ENCODE data around the gene BUB1B.

Gene BUB1B

DNA sequence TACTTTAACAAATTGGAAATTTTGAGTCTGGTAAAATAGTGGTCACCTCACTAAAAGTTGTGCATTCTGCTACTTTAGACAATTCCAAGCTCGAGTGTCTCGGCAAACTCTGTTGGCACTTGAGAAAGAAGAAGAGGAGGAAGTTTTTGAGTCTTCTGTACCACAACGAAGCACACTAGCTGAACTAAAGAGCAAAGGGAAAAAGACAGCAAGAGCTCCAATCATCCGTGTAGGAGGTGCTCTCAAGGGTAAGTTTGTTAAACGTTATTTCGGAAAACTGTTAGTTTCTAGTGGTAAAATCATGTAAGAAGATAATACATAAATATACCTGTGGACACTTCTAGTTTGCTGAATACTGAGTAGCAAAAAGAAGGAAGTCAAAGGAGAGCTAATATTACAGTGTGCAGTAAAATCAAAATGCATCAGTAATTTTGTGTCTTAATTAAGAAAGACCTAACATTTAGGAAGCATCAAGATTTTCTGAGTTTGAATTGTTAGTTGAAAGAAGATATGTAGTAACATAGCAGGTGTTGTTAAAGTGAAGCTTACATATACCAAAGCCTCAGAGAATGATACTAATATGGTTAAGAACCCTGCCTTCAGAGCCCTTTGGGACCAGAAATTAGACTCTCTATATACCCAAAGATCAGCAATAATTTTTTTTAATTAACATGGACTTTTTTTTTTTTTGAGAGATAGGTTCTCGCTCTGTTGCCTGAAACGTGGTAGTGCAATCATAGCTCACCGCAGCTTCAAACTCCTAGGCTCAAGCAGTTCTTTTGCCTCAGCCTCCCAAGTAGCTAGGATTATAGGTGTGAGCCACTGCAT is 23.0 kb downstream of the BUB1B start:
- no peak for DNase-seq

DNA sequence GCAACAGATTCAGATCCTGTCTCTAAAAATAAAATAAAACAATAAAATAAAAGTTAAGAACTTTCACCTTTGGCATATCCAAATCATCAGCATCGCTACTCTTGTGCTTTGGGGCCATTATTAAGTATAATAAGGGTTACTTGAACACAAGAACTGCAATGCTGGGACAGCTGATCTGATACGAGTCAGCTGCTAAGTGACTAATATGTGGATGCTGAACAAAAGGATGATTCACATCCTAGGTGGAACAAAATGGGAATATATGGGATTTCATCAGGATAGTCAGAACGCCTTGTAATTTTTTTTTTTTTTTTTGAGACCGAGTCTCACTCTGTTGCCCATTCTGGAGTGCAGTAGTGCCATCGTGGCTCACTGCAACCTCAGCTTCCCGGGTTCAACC is 29.7 kb downstream of the BUB1B start:
- DNase-seq: no peak

DNA sequence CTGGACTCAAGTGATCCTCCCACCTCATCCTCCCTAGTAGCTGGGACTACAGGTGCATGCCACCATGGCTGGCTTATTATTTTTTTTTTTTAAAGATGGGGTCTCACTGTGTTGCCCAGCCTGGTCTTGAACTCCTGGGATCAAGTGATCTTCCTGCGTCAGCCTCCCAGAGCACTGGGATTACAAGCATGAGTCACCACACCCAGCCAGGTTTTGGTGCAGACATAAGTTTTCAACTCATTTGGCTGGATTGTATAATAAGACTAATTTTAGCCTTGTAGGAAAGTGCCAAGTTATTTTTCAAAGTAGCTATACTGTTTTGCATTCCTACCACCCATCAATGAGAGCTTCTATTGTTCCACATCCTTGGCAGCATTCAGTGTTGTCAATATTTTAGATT is 32.1 kb downstream of the BUB1B start:
- DNase-seq: no peak

DNA sequence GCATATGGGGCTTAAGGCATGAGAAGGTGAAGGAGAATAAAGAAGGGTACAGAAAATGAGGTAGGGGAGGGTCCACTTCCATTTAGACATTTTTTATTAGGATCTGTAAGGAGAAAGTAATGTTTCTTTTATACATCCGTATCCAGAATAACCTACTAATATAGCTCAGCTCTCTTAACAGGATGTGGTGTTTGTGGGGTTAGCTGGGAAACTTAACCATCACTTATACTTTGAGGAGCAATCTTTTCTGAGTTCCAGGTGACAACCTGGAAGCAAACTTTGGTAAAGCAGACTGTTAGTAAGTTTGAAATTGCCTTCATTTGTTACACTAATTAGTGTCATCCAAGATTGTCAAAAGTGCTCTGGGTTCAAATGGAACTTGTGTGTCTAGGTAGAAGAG is 36.6 kb downstream of the BUB1B start:
- no peak for DNase-seq

DNA sequence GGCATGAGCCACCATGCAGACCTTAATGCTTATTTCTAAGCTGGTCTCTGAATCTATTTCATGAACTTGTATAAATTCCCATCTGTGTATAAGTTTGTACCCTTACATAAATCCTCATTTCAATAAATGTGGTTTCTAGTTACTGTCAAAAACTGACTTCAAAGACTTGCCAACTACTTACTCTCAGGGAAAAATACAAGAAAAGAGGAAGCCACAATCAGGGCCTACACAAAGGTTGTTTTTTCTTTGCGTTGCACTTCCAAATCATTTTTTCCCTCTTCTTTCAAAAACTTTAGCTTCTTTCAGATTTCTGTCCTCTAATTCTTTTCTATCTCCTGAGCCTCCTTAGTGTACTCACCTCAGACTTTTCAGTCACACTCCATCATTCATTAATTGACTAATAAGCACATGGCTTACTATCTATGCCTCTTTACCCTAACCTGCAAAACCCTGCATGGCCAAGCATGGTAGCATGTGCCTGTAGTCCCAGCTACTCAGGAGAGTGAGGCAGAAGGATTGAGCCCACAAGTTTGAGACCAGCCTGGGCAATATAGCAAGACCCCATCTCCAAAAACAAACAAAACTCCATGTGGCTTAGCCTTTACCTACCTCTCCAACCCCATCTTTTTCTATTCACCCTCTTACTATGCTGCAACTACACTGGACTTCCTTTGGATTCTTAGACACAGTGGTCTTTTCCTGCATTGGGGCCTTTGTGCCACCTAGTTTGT is 37.7 kb downstream of the BUB1B start:
- no peak for DNase-seq

DNA sequence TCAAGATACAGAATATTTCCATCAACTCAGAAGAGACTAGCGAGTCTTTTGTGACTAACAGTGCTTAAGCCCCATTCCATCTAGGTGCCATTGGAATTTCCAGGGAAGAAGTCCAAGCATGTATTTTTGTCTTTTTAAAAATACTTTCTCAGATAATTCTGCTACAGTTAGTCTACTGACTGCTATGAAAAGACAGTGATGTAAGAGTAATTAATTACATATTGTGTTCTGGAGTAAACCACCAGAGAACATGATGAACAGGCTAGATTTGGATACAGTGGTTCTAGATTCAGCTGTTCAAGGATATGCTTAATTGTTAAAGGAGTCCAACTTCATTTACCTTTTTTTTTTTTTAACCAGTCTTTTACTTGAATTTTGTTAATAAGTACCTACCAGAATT is 43.2 kb downstream of the BUB1B start:
- no peak for DNase-seq

DNA sequence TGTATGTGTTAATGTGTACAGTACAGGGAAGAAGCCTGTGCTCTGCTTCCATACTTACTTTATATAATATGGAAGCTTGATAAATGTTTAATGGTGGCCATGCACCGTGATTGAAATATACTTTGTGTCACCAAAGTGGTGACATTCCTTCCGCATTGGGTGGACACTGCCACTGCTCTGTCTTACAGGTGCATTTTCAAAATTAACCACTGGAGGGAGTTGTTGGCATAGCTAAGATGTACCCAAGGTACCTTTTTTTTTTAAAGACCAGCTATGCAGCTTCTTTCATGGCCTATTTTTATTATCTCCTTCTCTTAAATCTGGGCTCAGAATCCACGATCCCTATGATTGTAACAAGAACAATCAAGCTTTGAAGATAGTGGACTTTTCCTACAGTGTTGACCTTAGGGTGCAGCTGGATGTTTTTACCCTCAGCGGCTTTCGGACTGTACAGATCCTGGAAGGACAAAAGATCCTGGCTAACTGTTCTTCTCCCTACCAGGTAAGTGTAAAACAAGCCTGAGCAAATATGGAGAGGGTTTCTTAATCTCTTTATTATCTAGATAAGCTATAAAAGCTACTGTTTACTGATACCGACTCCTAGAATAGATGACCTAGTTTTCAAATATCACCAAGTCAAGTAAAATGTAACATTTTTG is 56.4 kb downstream of the BUB1B start:
- DNase-seq: no peak

DNA sequence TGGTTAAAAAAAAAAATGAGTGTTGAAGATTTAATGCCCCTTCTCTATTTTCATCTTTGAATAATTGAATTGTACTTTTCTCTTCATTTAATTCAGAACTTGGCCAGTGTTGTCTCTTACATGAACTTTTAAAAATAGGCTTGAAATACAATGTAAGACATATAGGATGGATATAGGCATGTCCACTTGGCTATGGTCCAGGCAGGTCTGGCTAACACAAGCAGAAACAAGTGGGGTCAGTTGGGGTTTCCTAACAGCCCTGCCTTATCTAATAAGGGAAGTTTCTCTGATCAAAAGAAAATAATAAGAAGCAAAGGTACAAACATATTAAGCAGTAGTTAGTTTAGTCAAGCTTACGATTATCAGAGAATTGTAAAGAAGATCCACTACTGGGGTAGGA is 58.9 kb downstream of the BUB1B start:
- DNase-seq: no peak

DNA sequence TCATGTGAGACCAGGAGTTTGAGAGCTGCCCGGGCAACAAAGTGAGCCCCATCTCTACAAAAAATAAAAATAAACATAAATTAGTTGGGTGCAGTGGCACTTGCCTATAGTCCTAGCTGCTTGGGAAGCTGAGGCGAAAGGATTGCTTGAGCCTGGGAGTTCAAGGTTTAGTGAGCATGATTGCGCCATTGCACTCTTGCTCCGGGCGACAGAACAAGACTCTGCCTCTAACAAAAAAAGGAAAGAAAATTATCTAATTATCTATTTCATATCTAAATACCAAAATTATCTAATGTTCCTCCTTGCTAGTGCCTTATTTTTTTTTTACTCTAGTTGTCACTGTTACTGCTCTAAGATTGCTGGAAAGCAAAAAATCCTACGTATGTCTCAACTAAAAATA is 61.3 kb downstream of the BUB1B start:
- no peak for DNase-seq

DNA sequence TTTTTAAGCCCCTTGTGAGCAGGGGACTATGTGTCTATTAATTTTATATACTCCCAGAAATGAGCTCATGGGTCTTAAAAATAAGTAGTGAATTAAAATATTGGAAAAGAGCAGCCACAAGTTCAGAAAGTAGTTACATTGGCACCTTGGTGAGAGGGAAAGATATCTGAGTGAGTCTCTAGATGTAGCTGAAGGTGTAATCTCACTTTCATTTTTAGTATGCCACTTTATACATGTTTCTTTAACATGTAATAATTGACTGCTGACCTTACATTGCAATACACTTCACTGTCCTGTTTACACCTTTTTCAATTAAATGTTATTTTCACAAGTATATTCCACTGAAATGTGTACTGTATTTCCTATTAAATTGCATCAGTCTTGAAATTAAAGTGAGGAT is 65.9 kb downstream of the BUB1B start:
- DNase-seq: no peak

DNA sequence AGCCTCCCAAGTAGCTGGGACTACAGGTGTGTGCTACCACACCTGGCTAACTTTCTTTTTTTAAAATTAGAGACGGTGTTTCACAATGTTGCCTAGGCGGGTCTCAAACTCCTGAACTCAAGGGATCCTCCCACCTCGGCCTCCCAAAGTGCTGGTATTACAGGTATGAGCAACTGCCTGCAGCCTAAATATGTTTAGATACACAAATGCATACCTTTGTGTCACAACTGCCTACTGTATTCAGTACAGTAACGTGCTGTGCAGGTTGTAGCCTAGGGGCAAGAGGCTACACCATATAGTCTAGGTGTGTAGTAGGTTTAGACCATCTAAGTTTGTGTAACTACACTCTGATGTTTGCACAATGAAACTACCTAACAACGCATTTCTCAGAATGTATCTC is 68.4 kb downstream of the BUB1B start:
- no peak for DNase-seq

DNA sequence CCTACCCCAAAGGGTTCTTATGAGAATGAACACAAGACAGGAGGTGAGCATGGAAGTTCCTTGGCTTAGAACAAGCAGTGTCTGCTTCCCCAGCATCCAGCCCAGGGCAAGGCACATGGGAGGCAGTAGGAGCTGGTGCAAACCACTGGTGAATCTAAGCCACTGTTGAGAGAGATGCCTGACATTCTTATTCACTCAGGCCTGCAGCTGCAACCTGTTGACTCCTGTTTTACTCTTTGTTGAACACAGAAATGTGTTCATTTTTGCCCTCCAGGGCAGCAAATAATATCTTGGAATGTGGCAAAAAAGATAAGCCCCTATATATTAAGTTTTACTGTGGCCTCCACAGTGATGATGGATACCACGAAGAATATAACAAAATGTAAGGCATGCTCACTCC is 69.1 kb downstream of the BUB1B start:
- no peak for DNase-seq

DNA sequence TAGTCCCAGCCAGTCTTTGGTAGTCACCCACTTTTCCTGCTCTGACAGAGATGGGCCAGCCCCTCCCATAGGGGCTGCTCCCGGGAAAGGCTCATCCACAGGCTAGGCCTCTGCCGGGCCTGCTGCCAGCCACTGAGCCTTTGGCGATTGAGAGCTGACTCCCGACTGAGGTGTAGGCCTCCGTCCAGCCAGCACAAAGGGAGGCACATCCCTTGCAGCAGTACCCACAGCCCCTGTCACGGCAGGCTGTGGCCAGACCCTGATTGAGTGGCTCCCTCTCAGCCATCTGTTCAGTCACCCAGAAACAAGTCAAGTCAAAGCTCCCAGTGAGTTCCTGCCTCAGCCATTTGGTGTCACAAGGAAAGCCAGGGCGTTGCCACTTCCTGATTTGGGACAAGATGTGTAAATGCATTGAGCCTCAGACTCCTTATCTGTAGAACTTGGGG is 71.8 kb downstream of the BUB1B start:
- DNase-seq: no peak

DNA sequence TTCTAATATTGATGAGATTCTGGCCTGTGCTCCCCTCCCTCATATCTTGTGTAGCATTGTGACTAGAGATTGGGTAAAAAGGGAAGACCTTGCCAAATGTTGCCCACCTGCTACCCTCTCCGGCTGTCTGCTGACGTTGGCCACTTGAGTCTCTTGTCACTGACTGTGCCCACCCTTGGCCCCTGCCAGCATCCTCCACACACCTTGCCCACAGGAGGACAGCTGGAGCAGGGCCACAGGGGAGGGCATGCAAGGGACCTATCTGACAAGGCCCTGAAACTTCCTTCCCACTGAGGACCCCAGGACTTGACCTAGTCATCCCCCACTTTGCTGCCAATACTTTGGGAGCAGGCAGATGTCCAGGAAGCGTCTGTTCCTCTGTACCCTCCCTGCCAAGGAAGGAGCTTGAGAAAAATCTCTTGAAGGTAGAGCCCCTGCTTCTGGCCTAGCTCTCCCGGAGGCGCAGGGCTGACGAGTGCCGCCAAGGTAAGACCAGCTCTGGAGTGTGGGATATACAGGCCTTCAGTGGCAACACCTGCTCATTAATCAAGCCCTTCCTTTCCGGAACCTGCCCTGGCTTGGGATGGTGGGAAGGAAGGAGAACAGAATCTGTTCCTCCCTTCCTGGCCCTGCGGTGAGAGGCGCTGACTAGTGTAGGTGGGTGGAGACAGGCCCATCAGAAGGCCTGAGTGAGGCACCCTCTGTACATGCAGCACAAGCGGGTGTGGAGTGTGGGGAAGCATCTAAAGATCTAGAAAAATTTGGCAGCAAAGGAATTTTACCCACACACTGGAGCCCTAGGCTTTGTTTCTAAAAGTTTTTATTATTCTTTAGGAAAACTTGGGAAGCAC is 73.1 kb downstream of the BUB1B start:
- no peak for DNase-seq

DNA sequence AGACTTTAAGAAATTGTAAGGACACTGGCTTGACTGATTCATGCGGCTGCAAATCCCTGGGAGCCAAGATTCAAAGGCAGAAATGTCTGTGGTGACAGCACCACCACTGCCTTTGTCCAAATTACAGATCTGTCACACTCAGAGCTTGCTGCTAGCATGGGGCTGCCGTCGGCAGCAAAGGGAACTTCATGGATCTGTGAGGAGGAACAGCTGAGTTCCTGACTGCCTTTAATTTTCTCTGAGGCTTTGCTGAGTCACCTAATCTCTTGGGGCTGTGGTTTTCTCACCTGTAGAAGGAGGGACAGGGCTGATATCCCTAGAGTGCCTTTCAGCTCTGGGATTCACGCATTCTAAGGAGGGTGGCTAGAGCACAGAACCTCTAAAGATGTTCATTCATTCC is 73.9 kb downstream of the BUB1B start:
- DNase-seq: no peak

DNA sequence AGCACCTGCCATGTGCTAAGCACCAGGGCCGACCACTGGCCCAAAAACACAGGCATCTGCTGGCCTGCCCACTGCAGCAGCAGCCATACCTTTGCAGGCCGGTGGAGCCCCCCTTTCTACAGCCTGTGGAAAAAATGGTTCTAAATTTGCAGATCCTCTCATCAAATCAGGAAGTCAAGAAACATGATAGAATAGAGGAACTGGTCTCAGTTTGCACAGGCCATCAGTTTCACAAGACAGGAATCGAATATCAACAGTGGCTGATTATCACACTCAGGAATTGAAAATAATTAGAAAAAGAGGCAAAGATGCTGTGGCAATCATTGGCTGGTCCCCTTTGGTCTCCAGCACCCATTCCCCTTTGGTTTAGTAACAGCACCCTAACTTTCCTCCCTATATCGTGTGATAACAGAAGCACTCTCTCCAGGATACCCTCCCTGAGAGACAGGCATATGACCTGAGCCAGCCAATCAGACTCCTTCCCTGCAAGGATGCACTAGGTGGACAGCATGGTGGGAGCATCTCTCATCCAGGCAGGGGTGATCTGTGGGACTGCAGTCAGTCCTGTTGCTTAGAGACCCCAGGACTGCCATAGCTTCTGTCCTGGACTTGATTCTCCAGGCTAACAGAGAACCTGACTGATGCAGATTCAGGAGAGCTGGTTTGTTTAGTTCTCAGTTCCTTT is 74.5 kb downstream of the BUB1B start:
- DNase-seq: no peak

DNA sequence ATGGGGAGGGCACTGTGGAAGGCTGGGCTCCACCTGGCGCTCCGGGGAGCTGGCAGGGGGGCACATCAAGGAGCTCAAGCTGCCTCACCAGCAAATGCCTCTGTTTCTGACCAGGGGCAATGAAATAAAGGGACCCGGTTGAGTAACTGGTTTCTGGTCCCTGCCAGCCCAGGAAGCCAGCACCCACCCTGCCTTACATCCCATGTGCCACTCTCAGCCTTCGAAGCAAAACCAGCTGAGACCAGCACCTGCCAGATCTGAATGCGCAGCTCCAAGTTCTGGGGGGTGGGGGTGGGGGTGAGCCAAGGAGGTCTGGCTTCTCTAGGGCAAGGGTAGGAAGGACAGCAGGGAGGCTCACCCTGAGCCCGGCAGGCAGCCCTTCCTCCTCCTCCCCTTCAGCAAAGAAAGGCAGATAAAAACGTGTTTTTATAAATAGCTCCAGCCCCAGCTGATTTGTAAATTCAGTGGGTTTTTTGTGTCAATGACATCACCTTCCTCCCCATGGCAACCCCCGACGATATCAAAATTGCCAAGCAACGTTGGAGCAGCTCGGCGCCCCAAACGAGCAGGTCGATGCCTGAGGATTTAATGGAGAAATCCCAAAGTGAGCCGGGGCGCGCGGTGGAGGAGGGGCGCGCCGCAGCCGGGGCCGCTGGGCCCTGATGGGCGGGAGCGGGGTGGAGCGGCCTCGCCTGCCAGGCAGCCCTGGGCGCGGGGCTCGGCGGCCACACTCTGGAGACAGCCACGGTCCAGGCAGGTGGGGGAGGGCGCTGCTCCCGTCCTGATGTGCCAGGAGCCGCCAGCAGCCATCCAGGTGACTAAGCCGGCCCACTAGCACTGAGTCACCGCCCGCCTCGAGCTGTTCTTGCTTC is 77.9 kb downstream of the BUB1B start, which contains the start of gene PAK6:
Gene PAK6 (plus strand): TSS at position 532 of the 872 bp plus-strand sequence. CDS start 25,723 bp downstream, outside the sequence.
- no peak for DNase-seq

DNA sequence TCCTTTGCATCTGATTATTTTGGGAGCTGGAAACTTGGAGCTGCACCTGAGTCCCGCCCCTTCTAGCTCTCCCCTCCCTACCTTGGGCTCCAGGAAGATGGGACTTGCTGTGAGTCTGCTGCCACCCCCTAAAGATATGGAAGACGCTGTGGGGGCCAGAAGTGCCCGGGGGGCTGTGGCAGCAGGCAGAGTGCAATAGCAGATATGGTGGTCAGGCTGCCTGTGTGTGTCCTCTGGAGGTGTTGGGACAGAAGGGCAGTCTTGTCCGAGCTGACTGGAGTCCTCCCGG is 78.5 kb downstream of the BUB1B start:
- no peak for DNase-seq

DNA sequence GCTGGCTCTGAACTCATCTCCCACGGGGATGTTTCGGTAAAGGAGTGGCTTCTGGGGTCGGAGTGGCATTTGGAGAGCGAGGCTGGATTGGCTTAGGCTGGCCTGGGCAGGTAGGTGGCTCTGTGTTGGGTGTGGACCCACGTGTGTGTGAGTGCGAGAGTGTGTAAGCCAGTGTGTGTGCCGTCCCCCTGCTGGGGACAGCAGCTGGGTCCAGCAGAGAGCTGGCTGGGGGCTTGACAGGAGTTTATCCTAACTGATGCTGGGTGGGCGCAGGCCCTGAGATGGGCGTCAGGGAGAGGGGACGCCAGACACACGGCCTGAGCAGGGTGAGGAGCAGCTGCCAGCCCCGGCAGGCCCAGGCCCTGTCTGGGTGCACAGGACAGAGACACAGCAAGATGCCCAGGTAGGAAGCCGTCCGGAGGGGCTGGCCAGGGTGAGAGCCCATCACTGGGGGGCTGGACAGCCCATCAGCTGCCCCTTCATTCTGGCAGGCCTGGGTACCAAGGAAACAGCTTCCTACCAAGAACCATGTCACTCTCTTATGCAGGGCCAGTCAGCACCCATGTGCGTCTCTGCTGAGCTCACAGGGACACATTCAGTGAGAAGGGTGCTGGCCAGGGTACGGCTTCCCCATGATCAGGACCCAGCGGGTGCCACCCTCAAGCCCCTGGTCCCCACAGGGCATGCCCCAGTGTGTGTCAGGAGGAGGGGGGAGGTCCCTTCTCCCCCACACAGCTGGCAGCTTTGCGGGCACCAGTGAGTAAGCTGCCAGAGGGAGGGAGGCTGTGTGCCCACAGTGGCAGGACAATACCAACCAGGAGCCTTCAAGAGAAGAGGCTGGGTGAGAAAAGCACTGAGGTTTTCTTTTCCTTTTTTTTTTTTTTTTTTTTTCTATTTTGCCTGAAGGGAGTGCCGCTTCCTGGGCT is 79.1 kb downstream of the BUB1B start:
- no peak for DNase-seq

DNA sequence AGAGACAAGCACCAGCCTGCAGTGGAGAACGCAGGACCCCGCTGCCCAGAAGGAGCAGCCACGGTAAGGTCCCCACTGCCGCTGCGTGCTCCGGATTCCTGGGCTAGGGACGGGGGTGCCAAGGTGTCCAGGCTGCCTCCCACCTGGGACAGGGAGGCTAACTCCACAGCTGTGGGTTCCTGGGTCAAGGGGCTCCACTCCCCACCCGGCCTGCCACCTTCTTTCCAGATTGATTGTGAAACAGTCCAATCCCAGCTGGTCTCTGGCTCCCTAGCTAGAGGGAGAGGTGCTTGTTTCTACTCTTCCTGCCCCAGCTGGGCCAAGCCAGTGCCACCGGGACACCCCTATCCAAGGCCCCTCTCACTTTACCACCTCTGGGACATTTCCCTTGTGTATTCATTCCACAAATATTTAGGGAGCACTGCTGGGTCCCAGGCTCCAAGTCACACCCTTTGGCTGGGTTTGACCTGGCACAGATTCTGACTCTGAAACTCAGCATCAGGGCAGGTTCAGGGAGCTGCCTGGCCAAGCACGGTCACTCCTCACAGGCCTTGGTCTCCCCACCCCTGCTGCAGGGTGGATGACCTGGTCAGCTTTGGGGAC is 79.9 kb downstream of the BUB1B start:
- no peak for DNase-seq
